Caco-2 (cell line): Measurements from ENCODE around the gene OXNAD1. TPM values are rescaled to one million over a fixed set of nuclear protein-coding genes. Genes with fewer than 3 reads are reported as not detected.

Experiments
- BruUV-seq: library from RNA; stranded (reverse); fragments of 400-500 nt; replicated peaks from 2 replicates; lab custom pipeline; 2021; lab: Mats Ljungman, UMichigan
- CTCF ChIA-PET: fragments of 300-600 bp; sonication (Branson Sonifier 250); formaldehyde crosslinking; loops from one replicate; lab custom pipeline; 2022; ENCODE audit warnings: antibody characterized with exemption; lab: Charles Lee
- POLR2A ChIA-PET: fragments of 300-600 bp; sonication (Branson Sonifier 250); formaldehyde crosslinking; loops from one replicate; lab custom pipeline; 2022; ENCODE audit warnings: antibody characterized with exemption; lab: Charles Lee
- DNase-seq, 2 experiments: peaks; one replicate each; pipeline versions ENCODE4 v3.0.0 to v3.0.0-alpha.2; 2020 to 2022
- H3K27me3 ChIP-seq: replicated peaks from 2 replicates; pipeline ENCODE4 v1.6.0; 2011; ENCODE audit warnings: low read length; ENCODE audit not compliant: control insufficient read depth, insufficient read depth
- H3K36me3 ChIP-seq: 2 replicates; pipeline ENCODE4 v1.5.1; 2011; ENCODE audit warnings: low read length; ENCODE audit not compliant: control insufficient read depth, insufficient read depth
- H3K4me1 ChIP-seq: fragments of 250-450 bp; sonication (Bioruptor Pico); 2 replicates; pipeline ENCODE4 v1.5.1; 2020; ENCODE audit warnings: mild to moderate bottlenecking
- H3K4me3 ChIP-seq: 2 replicates; pipeline ENCODE4 v1.5.1; 2011; ENCODE audit warnings: low read depth, mild to moderate bottlenecking, control low read depth, low read length
- H3K9me3 ChIP-seq: fragments of 250-450 bp; sonication (Bioruptor Pico); 2 replicates; pipeline ENCODE4 v1.5.1; 2020; ENCODE audit warnings: mild to moderate bottlenecking, moderate library complexity
- H3K27ac Mint-ChIP-seq: one replicate; pipeline ENCODE4 v1.8.0; 2022; ENCODE audit warnings: mixed read lengths; ENCODE audit not compliant: unreplicated experiment
- H3K27me3 Mint-ChIP-seq: one replicate; pipeline ENCODE4 v1.8.0; 2022; ENCODE audit warnings: mixed read lengths; ENCODE audit not compliant: insufficient read depth, unreplicated experiment
- H3K36me3 Mint-ChIP-seq: one replicate; pipeline ENCODE4 v1.8.0; 2022; ENCODE audit warnings: mild to moderate bottlenecking, mixed read lengths; ENCODE audit not compliant: insufficient read depth, unreplicated experiment
- H3K4me1 Mint-ChIP-seq: one replicate; pipeline ENCODE4 v1.8.0; 2022; ENCODE audit warnings: low read depth, mixed read lengths; ENCODE audit not compliant: unreplicated experiment
- H3K4me3 Mint-ChIP-seq: one replicate; pipeline ENCODE4 v1.8.0; 2022; ENCODE audit warnings: mild to moderate bottlenecking, moderate library complexity, mixed read lengths; ENCODE audit not compliant: unreplicated experiment
- H3K9me3 Mint-ChIP-seq: one replicate; pipeline ENCODE4 v1.8.0; 2022; ENCODE audit warnings: mixed read lengths; ENCODE audit not compliant: unreplicated experiment
- intact Hi-C: fragments of 100-400 bp; cut with micrococcal nuclease; formaldehyde crosslinking; loops from one replicate; pipeline ENCODE4 v1.10.0; 2022; ENCODE audit not compliant: unreplicated experiment
- total RNA-seq: library from RNA; stranded (reverse); gene quantifications from 2 replicates; pipeline ENCODE4 v1.2.3, GENCODE V29; 2022
- TF ChIP-seq, protein P1 (sequence below), 2 experiments: fragments of 200-600 bp in 1 of 2; IDR thresholded peaks; 1 replicate in 1 of 2; 2 replicates in 1 of 2; pipeline versions ENCODE4 v1.5.1 to v1.8.0; 2011 to 2022; ENCODE audit warnings: antibody characterized with exemption in 1 of 2, control low read depth in 1 of 2, inconsistent platforms in 1 of 2, low read depth in 1 of 2, low read length in 1 of 2, mild to moderate bottlenecking in 1 of 2, moderate library complexity in 1 of 2; ENCODE audit not compliant: insufficient read depth in 1 of 2, severe bottlenecking in 1 of 2, unreplicated experiment in 1 of 2

OXNAD1 gene
- total RNA-seq, 1 experiment from 2014 or later = 20.0 TPM

DNA sequence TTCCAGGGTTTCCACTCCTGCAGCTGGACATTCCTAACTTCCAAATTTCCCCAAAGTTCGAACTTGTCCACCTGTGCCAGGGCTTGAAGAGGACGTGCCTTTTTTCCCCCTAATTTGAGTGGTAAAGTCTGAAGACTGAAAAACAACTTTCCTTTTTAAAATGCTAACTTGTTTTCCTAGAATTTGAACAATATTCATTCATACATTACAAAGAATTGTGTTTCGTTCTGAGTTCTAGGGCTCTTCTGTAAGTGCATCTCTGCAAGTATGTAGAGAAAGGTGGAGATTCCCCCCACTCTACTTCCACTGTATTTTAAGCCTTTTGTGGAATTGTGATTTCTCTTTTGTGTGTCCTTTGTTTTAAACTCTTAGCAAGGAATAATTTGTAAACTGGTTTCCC lies 9.7 kb upstream of the OXNAD1 start:
- no peak overlapping the region for H3K4me3 Mint-ChIP-seq
- POLR2A ChIA-PET = no interaction called here
- TF ChIP-seq, protein P1, sequence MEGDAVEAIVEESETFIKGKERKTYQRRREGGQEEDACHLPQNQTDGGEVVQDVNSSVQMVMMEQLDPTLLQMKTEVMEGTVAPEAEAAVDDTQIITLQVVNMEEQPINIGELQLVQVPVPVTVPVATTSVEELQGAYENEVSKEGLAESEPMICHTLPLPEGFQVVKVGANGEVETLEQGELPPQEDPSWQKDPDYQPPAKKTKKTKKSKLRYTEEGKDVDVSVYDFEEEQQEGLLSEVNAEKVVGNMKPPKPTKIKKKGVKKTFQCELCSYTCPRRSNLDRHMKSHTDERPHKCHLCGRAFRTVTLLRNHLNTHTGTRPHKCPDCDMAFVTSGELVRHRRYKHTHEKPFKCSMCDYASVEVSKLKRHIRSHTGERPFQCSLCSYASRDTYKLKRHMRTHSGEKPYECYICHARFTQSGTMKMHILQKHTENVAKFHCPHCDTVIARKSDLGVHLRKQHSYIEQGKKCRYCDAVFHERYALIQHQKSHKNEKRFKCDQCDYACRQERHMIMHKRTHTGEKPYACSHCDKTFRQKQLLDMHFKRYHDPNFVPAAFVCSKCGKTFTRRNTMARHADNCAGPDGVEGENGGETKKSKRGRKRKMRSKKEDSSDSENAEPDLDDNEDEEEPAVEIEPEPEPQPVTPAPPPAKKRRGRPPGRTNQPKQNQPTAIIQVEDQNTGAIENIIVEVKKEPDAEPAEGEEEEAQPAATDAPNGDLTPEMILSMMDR (IDR thresholded peaks at IDR 0.05; ENCODE audit: insufficient read depth in 1 of 2, low read depth in 1 of 2, low read length in 1 of 2, severe bottlenecking in 1 of 2, unreplicated experiment in 1 of 2) = no peak
- DNase-seq = no peak
- H3K4me1 ChIP-seq = peaks cover 15% of the 10 kb centered on the region
- CTCF ChIA-PET = no interaction called here
- no peaks in the 10 kb centered on the region for H3K27me3 Mint-ChIP-seq
- H3K4me3 ChIP-seq = no peak overlapping the region
- no TSS peak for BruUV-seq
- H3K9me3 ChIP-seq = no peaks in the 10 kb centered on the region
- H3K4me1 Mint-ChIP-seq = peaks cover 5% of the 10 kb centered on the region
- H3K9me3 Mint-ChIP-seq = no peaks in the 10 kb centered on the region
- intact Hi-C loops = no loop called here
- no peaks in the 10 kb centered on the region for H3K36me3 ChIP-seq
- peaks cover 7% of the 10 kb centered on the region for H3K36me3 Mint-ChIP-seq
- H3K27me3 ChIP-seq = no peaks in the 10 kb centered on the region
- no peak overlapping the region for H3K27ac Mint-ChIP-seq

DNA sequence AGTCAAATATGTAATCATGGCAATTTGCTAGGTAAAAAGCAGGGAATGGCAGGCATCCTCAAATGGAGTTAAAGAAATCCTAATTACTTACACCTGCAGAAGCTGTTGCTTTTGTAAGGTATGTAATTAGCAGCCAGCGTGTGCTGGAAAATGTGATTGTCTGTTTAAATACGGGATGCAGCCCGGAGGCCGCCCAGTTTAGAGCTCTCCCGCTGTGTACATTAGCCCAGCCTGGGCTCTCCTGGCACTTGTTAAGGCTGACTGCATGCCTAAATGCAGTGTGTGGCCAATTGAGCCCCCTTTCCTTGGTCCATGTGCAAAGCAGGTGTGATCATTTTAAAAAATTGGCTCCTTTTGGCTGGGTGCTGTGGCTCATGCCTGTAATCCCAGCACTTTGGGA lies 9.3 kb upstream of the OXNAD1 start:
- H3K27ac Mint-ChIP-seq = no peak overlapping the region

DNA sequence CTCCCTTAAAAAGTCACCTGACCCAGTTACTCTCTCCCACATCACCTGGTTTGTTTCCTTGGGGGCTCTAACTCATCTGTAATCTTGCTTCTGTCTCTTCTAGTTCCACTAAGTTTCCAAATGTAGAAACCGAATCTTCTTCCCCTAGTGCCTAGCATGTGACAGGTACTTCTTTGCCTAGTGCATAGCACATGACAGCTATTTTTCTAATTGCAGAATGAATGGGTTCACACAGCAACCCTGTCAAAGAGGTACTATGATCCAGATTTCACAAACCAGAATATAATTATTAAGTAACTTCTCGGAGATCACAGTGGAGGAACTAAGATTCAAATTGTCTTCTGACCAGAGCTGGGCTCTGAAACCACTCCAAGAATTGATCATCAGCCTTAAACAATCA lies 7.7 kb upstream of the OXNAD1 start:
- Mint-ChIP-seq H3K4me3 (no peak overlapping the region), H3K9me3 (no peaks in the 10 kb centered on the region)
- no TSS peak for BruUV-seq

More for the DNA sequence above, 9.3 kb upstream of the OXNAD1 start:
- Mint-ChIP-seq H3K4me1 (peaks cover 5% of the 10 kb centered on the region), H3K36me3 (peaks cover 7% of the 10 kb centered on the region), H3K9me3 (no peaks in the 10 kb centered on the region), H3K4me3 (no peak overlapping the region), H3K27me3 (no peaks in the 10 kb centered on the region)
- DNase-seq = no peak
- no peaks in the 10 kb centered on the region for H3K9me3 ChIP-seq
- intact Hi-C loops = no loop called here
- TF ChIP-seq, protein P1 (IDR thresholded peaks at IDR 0.05; ENCODE audit: insufficient read depth in 1 of 2, low read depth in 1 of 2, low read length in 1 of 2, severe bottlenecking in 1 of 2, unreplicated experiment in 1 of 2) = no peak
- no peak overlapping the region for H3K4me3 ChIP-seq
- no peaks in the 10 kb centered on the region for H3K27me3 ChIP-seq
- CTCF ChIA-PET = no interaction called here
- no TSS peak for BruUV-seq
- no peaks in the 10 kb centered on the region for H3K36me3 ChIP-seq
- peaks cover 15% of the 10 kb centered on the region for H3K4me1 ChIP-seq
- POLR2A ChIA-PET = no interaction called here

More for the DNA sequence above, 7.7 kb upstream of the OXNAD1 start:
- H3K4me3 ChIP-seq = no peak overlapping the region
- no peaks in the 10 kb centered on the region for H3K9me3 ChIP-seq
- DNase-seq = no peak
- no peaks in the 10 kb centered on the region for H3K4me1 Mint-ChIP-seq
- POLR2A ChIA-PET = no interaction called here
- intact Hi-C loops = no loop called here
- H3K36me3 ChIP-seq = no peaks in the 10 kb centered on the region
- H3K27ac Mint-ChIP-seq = no peak overlapping the region
- H3K27me3 Mint-ChIP-seq = no peaks in the 10 kb centered on the region
- peaks cover 7% of the 10 kb centered on the region for H3K36me3 Mint-ChIP-seq
- TF ChIP-seq, protein P1 (IDR thresholded peaks at IDR 0.05; ENCODE audit: insufficient read depth in 1 of 2, low read depth in 1 of 2, low read length in 1 of 2, severe bottlenecking in 1 of 2, unreplicated experiment in 1 of 2) = no peak
- CTCF ChIA-PET = no interaction called here
- no peaks in the 10 kb centered on the region for H3K27me3 ChIP-seq
- peaks cover 5% of the 10 kb centered on the region; the same call in 1 of the 2 replicates for H3K4me1 ChIP-seq
